CD4-positive, alpha-beta T cell treated with Interleukin-21 for 1 hour (primary cell): Measurements from ENCODE around the gene IFNAR2.
"Not testable (repeated sequence)": the region's sequence is repeated elsewhere in the genome, so short reads cannot be mapped to it uniquely, and the experiment has no call there.

Experiments
- DNase-seq: peaks from one replicate; pipeline ENCODE4 v3.0.0-alpha.2; 2020

IFNAR2 gene

GRCh38 chr21:33217138-33217520 is 12.6 kb upstream of the IFNAR2 start:
- DNase-seq: no peak

GRCh38 chr21:33219300-33219699 is 10.4 kb upstream of the IFNAR2 start:
- DNase-seq: no peak

DNA sequence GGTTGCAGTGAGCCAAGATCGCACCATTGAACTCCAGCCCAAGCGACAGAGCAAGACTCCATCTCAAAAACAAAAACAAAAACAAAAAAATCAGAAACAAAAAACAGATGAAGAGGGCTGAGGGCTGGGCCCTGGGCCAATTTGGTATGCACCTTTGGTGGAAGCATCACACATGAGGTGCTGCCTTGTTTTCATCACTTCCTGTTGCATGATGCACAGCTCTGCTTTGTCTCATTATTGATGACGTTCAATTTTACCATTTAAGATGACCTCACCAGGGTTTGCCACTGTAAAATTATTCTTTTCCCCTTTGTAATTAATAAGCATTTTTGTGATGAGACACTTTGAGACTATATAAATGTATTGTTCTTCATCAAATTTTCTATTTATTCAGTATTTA is 9.8 kb upstream of the IFNAR2 start:
- no peak for DNase-seq

DNA sequence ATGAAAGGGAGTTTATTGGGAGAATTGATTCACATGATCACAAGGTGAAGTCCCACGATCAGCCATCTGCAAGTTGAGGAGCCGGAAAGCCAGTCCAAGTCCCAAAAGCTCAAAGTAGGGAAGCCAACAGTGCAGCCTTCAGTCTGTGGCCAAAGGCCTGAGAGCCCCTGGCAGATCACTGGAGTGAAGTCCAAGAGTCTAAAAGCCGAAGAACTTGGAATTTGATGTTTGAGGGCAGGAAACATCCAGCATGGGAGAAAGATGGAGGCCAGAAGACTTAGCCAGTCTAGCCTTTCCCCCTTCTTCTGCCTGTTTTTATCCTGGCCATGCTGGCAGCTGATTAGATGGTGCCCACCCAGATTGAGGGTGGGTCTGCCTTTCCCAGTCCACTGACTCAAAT is 4.4 kb upstream of the IFNAR2 start:
- not testable (repeated sequence) for DNase-seq

GRCh38 chr21:33228455-33228854 is 1.3 kb upstream of the IFNAR2 start:
- DNase-seq: no peak

DNA sequence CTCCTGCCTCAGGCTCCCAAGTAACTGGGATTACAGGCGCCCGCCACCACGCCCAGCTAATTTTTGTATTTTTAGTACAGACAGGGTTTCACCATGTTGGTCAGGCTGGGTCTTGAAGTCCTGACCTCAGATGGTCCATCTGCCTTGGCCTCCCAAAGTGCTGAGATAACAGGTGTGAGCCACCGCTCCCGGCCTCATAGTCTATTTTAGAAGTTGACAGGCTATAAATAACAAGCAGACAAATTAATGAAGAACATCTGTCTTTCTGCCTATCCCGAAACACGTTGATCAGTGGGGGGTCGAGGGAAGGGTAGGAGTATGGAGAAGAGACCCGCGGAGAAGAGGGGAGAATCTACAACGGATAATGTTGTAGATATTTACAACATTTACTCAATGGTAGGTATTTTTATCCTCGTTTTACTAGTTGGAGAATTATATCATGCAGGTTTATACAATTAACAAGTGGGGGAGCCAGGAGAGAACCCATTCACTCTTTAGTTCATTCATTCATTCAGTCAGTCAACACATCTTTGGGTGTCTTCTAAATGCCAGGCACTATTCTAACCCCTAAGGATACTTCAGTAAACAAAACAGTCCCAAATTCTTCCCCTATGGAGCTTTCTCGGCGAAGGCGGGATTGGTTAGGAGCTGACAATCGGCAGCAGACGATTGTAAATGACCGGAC is 497 bp upstream of the IFNAR2 start:
- DNase-seq: no peak

GRCh38 chr21:33230545-33231324 is 997 bp downstream of the IFNAR2 start:
- peak; percentile 42 for DNase-seq

DNA sequence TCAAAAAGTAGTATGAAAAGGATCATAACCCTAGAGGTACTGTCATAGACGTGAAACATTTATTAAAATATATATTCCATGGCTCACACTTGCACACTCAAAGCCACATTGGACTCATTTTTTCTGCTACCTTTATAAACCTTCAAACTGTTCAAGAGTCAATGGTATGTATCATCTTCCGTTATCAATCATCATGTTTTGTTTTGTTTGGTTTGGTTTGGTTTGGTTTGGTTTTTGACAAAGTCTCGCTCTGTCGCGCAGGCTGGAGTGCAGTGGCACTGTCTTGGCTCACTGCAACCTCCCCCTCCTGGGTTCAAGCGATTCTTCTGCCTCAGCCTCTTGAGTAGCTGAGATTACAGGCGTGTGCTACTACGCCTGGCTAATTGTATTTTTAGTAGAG is 1.8 kb downstream of the IFNAR2 start:
- no peak for DNase-seq

DNA sequence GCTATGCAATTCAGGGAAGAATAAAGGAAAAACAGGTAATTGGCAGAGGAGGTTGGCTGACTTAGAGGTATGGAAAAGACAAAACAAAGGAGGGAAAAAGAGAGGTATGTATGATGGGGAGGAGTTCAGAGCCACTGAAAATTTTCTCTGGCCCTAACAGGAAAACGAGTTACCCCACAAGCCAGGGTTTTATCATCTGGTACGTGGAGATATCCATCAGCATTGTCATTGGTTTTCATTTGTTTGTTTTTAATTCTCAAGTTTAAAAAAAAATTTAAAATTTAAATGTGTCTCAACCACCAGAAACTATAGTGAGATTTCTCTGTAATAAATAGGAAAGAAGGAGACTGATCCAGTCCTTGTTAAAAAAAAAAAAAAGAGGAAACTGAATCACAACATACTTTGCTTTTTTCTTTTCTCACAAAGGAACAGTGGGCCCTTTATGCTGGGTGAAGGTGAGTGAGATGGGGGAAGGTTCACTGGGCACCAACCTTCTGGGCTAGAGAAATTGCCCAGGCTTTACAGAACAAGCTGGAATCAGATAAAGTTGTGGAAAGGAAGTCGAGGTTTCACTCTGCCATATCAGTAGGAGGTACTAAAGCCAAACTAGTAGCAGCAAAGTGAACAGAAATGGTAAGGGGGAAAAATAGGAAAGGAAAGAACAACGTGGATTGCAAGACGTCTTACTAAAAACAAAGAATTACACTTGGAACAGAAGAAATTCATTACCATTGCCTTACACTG is 2.7 kb downstream of the IFNAR2 start:
- no peak for DNase-seq

DNA sequence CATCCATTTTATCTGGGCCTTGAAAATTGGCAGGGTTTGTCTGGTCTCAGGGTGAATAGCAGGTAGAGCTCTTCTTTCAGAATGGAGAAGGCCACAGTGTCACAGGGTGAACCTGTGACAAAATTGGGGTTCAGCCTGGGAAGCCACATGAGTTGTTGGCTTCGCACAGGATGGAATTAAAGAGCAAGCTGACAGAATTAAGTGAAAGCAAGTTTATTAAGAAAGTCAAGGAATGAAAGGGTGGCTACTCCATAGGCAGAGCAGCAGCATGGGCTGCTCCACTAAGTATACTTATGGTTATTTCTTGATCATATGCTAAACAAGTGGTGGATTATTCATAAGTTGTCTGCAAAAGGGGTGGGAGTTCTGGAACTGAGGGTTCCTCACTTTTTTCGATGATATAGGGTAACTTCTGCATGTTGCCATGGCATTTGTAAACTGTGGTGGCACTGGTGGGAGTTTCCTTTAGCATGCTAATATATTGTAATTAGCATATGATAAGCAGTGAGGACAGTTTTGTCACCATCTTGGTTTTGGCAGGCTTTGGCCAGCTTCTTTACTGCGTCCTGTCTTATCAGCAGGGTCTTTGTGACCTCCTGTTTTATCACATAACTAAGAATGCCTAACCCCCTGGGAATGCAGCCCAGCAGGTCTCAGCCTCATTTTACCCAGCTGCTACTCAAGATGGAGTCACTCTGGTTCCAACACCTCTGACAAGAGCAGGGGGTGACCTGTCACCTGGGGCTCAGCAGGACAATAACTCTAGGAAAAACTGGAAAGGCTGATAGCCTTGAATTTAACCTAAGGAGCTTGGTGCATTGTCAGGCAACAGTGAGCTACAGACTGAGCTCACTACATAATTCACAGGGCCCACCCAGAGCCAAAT is 5.1 kb downstream of the IFNAR2 start:
- no peak for DNase-seq

- DNase-seq: no peak
These were observed 6.4 kb downstream of the IFNAR2 start for GRCh38 chr21:33236013-33236686.

DNA sequence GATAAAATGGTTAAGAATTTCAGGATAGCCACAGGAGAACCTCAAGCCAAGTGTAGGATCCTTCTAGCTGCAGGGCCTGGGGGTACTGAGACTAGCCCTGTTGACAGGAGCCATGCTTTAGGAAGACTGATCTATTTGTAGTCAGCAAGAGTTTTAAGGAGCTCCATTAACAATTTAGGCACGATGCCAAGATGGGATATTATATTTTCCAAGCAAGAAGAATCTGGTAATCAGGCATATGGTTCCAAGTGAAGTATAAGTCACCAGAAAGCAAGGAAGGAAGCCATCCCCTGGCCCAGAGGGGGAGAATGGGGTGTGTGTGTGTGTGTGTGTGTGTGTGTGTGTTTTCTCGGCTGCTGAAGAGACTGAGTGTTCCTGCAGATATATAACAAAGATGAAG is 7.0 kb downstream of the IFNAR2 start:
- DNase-seq: no peak

DNA sequence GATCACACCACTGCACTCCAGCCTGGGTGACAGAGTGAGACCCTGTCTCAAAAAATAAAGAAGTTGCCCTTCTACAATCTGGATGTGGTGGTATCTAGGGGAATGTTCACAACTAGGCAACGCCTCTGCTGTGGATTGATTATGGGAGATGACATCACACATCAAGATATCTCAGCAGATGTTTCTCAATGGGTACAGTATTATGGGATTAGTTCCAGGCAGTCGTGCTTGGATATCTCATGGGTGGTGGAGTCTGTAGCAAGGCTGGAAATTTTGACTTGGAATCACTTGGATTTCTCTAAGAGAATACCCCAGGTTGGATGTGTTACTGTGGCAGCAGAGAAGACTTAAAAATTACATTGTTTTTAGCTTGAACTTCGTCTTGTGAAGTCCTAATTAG is 7.7 kb downstream of the IFNAR2 start:
- DNase-seq: no peak

GRCh38 chr21:33238146-33238545 is 8.4 kb downstream of the IFNAR2 start:
- no peak for DNase-seq

GRCh38 chr21:33238565-33239255 is 9.0 kb downstream of the IFNAR2 start:
- peak; percentile 53 for DNase-seq

DNA sequence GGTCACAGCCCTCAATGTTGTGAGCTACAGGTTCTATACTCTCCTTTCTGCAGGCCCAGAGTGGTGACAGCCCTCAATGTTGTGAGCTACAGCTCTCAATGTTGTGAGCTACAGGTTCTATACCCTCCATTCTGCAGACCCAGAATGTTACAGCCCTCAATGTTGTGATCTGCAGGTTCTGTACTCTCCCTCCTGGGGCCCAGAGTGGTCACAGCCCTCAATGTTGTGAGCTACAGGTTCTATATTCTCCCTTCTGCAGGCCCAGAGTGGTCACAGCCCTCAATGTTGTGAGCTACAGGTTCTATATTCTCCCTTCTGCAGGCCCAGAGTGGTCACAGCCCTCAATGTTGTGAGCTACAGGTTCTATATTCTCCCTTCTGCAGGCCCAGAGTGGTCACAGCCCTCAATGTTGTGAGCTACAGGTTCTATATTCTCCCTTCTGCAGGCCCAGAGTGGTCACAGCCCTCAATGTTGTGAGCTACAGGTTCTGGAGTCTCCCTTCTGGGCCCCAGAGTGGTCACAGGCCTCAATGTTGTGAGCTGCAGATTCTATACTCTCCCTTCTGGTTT is 9.9 kb downstream of the IFNAR2 start:
- not testable (repeated sequence) for DNase-seq

GRCh38 chr21:33240404-33240803 is 10.7 kb downstream of the IFNAR2 start:
- DNase-seq: no peak

- DNase-seq: peak; percentile 30
These were observed 12.1 kb downstream of the IFNAR2 start for GRCh38 chr21:33241846-33242245.

DNA sequence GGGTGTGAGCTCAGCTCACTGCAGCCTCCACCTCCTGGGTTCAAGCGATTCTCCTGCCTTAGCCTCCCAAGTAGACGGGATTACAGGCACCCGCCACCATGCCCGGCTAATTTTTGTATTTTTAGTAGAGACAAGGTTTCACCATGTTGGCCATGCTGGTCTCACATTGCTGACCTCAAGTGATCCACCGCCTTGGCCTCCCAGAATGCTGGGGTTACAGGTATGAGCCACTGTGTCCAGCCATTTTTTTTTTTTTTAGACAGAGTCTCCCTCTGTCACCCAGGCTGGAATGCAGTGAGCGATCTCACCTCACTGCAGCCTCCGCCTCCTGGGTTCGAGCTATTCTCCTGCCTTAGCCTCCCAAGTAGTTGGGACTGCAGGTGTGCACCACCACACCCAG is 13.1 kb downstream of the IFNAR2 start:
- DNase-seq: not testable (repeated sequence)

DNA sequence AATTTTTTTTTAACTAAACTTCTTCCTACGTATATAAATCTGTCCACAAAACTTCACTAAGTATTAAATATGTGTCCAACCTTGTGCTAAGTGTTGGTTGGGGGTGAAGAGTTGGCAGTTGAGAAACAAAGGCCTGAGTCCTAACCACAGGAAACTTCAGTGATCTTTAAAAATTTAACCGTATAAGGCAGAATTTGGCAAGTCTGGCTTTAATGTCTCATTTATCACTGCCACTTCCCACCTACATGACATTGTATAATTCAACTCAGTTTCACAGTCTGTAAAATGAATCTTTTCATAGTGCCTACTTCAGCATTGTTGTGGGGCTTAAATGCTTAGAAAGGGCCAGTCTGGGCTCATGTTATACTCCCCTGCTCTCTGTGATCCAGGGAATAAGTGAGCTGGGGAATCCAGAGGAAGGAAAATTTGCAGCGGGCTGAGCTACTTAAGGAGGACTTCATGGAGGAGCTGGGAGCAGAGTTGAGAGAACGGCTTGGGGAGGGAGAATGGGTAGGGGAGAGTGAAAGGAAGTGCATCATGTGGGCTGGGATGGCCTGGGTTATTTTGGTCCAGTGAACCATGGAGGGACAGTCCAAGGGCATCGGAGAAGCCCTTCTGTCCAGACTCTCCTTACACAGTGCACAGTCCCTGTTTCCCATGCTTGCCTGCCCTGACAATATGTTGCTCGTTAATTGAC is 14.5 kb downstream of the IFNAR2 start:
- DNase-seq: no peak

DNA sequence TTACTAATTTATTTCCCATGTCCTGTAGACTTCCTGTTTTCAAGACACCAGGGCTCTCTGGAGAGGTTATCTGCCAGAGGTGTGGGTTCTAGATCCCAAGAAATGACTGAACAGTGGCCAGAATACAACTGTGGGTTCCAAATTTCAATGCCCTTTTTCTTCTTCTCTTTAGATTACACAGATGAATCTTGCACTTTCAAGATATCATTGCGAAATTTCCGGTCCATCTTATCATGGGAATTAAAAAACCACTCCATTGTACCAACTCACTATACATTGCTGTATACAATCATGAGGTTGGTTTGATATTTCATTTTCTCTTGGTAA is 15.0 kb downstream of the IFNAR2 start:
- DNase-seq: no peak
